Ascending aorta (tissue), 2 donors: Measurements from ENCODE around the gene WDR64. TPM values are rescaled to one million over a fixed set of nuclear protein-coding genes. Genes with fewer than 3 reads are reported as not detected.
"Not testable (repeated sequence)": the region's sequence is repeated elsewhere in the genome, so short reads cannot be mapped to it uniquely, and the experiment has no call there.

ENCODE experiments used
- DNase-seq, 2 donors: peaks; one replicate each; pipeline ENCODE4 v3.0.0-alpha.2; 2019; ENCODE audit warnings: low spot score in 2 of 2
- H3K27ac ChIP-seq, 2 donors: fragments of 200-600 bp; sonication (generic); one replicate each; pipeline ENCODE4 v1.5.1; 2016 to 2017; ENCODE audit warnings: mild to moderate bottlenecking in 1 of 2
- H3K27me3 ChIP-seq: fragments of 200-600 bp; sonication (generic); one replicate; pipeline ENCODE4 v1.5.1; 2017
- H3K36me3 ChIP-seq, 2 donors: fragments of 200-600 bp; sonication (generic); one replicate each; pipeline ENCODE4 v1.5.1; 2016
- H3K4me1 ChIP-seq, 2 donors: fragments of 200-600 bp; sonication (generic); one replicate each; pipeline ENCODE4 v1.5.1; 2016 to 2017; ENCODE audit warnings: mild to moderate bottlenecking in 1 of 2
- H3K4me3 ChIP-seq, 2 donors: fragments of 200-600 bp; sonication (generic); one replicate each; pipeline ENCODE4 v1.5.1; 2016 to 2017; ENCODE audit warnings: mild to moderate bottlenecking in 1 of 2
- H3K9me3 ChIP-seq, 2 donors: fragments of 200-600 bp; sonication (generic); one replicate each; pipeline ENCODE4 v1.5.1; 2016
- intact Hi-C: fragments of 100-400 bp; cut with DNase I; formaldehyde crosslinking; loops from one replicate; pipeline ENCODE4 v1.15.1; 2023
- total RNA-seq: library from RNA; depleted of rRNA; stranded (reverse); fragments of >200 nt; gene quantifications from one replicate; pipeline ENCODE4 v1.1.0, GENCODE V29; 2016
- TF ChIP-seq, protein P1 (sequence below), 3 experiments: fragments of 200-600 bp in 2 of 3; fragments of 450-650 bp in 1 of 3; sonication (generic) in 2 of 3; IDR thresholded peaks; one replicate each; pipeline ENCODE4 v1.5.1; 2016 to 2019; ENCODE audit warnings: antibody characterized with exemption in 3 of 3, mild to moderate bottlenecking in 1 of 3, moderate library complexity in 1 of 3

Gene WDR64
- total RNA-seq, 1 donor from 2014 or later = not detected

DNA sequence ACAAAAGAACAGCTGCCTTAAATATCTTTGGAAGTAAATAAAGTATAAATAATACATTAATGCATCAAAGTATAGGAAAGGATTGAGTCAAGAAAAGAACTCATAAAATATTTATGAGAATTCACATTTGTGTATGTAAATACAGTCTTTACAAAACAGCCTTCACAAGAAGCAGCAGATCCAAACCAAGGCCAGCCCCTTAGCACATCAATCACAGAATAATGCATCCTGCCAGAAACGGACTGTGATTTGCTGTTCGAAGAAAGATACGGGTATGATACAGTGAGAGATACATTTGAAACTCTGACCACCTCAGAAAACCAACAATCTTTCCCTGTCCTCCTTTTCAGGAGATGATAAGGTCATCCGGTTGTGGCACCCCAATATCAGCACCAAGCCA is 70.9 kb downstream of the WDR64 start:
- TF ChIP-seq, protein P1, sequence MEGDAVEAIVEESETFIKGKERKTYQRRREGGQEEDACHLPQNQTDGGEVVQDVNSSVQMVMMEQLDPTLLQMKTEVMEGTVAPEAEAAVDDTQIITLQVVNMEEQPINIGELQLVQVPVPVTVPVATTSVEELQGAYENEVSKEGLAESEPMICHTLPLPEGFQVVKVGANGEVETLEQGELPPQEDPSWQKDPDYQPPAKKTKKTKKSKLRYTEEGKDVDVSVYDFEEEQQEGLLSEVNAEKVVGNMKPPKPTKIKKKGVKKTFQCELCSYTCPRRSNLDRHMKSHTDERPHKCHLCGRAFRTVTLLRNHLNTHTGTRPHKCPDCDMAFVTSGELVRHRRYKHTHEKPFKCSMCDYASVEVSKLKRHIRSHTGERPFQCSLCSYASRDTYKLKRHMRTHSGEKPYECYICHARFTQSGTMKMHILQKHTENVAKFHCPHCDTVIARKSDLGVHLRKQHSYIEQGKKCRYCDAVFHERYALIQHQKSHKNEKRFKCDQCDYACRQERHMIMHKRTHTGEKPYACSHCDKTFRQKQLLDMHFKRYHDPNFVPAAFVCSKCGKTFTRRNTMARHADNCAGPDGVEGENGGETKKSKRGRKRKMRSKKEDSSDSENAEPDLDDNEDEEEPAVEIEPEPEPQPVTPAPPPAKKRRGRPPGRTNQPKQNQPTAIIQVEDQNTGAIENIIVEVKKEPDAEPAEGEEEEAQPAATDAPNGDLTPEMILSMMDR (IDR thresholded peaks at IDR 0.05) = no peak
- Histone ChIP-seq H3K27ac (no peak overlapping the region), H3K27me3 (no peaks in the 10 kb centered on the region), H3K9me3 (no peaks in the 10 kb centered on the region), H3K36me3 (no peaks in the 10 kb centered on the region), H3K4me3 (no peak overlapping the region), H3K4me1 (no peaks in the 10 kb centered on the region)
- no peak for DNase-seq
- intact Hi-C loops = no loop called here

DNA sequence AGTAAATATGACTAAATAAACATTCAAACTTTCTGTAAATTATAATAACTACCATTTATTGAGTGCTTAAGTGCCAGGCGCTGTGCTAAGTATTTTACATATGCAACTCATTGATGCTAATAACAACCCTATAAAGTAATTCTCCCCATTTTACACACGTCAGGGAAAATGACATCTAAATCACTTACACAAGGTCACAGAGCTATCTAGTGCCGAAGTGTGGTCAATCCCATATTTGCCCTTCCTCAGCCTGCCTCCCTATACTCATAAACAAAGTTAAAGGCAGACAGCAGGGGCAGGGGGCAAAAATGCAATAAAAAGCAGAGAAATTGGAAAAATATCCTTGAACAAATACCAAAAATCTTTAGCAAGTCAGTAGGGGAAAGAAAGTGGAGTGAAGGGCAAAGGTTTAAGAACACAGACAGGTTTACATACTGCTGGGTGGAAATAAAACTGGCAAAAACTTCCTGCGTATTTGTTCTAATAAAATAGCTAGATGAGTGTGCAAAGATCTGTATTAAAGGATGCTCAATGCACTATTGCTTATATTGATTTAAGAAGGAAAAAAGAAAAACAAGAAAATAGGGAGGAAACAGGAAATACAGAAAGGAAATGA is 72.8 kb downstream of the WDR64 start:
- Histone ChIP-seq H3K9me3 (no peaks in the 10 kb centered on the region), H3K27me3 (no peaks in the 10 kb centered on the region), H3K27ac (no peak overlapping the region), H3K4me1 (no peaks in the 10 kb centered on the region), H3K4me3 (no peak overlapping the region), H3K36me3 (no peaks in the 10 kb centered on the region)
- no peak for DNase-seq
- TF ChIP-seq, protein P1 (IDR thresholded peaks at IDR 0.05) = no peak
- intact Hi-C loops = no loop called here

DNA sequence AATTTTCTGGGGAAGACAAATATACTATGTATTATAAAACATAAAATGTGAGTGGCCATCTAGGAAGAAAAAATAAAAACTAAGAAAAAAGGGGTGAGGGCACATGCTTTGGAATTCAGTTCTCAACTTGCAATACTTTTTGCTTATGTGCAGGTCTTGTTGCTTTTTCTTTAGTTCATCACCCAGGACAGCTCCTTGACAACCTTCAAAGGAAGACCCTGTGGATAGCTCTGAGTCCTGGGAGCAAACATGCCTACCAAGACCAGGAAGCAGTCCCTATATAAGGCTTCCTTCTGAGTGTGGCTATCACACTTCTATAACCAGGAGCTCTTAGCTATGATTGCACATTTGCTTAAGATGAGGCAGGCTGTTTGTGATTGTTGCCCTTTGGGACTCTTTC is 78.0 kb downstream of the WDR64 start:
- no peak overlapping the region for H3K4me3 ChIP-seq
- TF ChIP-seq, protein P1 (IDR thresholded peaks at IDR 0.05) = no peak
- H3K9me3 ChIP-seq = no peaks in the 10 kb centered on the region
- H3K4me1 ChIP-seq = no peaks in the 10 kb centered on the region
- intact Hi-C loops = no loop called here
- DNase-seq = no peak
- H3K27ac ChIP-seq = no peak overlapping the region
- H3K36me3 ChIP-seq = no peaks in the 10 kb centered on the region
- H3K27me3 ChIP-seq = no peaks in the 10 kb centered on the region

DNA sequence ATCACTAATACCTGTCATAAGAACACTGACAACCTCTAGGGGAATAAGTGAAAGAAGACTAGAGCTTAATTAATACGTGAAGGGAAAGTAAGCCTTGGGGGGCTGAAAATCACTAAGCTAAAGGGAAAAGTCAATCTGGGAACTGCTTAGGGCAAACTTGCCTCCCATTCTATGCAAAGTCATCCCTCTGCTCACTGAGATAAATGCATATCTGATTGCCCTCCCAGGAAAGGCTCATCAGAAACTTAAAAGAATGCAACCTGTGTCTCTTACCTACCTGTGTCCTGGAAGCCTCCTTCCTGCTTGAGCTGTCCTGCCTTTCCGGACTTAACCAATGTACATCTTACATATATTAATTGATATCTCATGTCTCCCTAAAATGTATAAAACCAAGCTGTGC is 81.8 kb downstream of the WDR64 start:
- intact Hi-C loops = no loop called here
- DNase-seq = no peak
- H3K9me3 ChIP-seq = no peaks in the 10 kb centered on the region
- H3K27ac ChIP-seq = no peak overlapping the region
- TF ChIP-seq, protein P1 (IDR thresholded peaks at IDR 0.05) = no peak
- no peaks in the 10 kb centered on the region for H3K36me3 ChIP-seq
- no peak overlapping the region for H3K4me3 ChIP-seq
- H3K27me3 ChIP-seq = no peaks in the 10 kb centered on the region
- H3K4me1 ChIP-seq = no peaks in the 10 kb centered on the region

GRCh38 chr1:241734533-241734932 is 82.5 kb downstream of the WDR64 start:
- Histone ChIP-seq H3K4me1 (no peaks in the 10 kb centered on the region), H3K27me3 (no peaks in the 10 kb centered on the region), H3K4me3 (no peak overlapping the region), H3K9me3 (no peaks in the 10 kb centered on the region), H3K27ac (no peak overlapping the region), H3K36me3 (no peaks in the 10 kb centered on the region)
- DNase-seq = no peak
- TF ChIP-seq, protein P1 (IDR thresholded peaks at IDR 0.05) = no peak
- intact Hi-C loops = no loop called here

GRCh38 chr1:241735493-241735926 is 83.4 kb downstream of the WDR64 start:
- H3K4me3 ChIP-seq, intact Hi-C loops, H3K27ac ChIP-seq, H3K27me3 ChIP-seq, H3K36me3 ChIP-seq, H3K9me3 ChIP-seq, DNase-seq, H3K4me1 ChIP-seq: not testable (repeated sequence)
